Naive thymus-derived CD8-positive, alpha-beta T cell (primary cell): ENCODE results near the gene WDR18. TPM values are rescaled to one million over a fixed set of nuclear protein-coding genes. Genes with fewer than 3 reads are reported as not detected.

Source experiments
- polyA plus RNA-seq, 3 donors: library from polyadenylated mRNA; unstranded; fragments of 300-500 nt; fragmentation: Illumina TruSeq; gene quantifications; one replicate each; pipeline ENCODE4 v1.2.3, GENCODE V29; 2021
- total RNA-seq, 8 experiments: library from RNA in 2 of 8; stranded (reverse) in 2 of 8; gene quantifications; one replicate each; pipeline ENCODE4 v1.2.3 and lab custom pipeline; 2021 to 2026

Gene WDR18
- total and polyA plus RNA-seq, 5 experiments from 2014 or later = 50.6 to 72.7 (median 54.1) TPM

Other genes with a start within 250 kb of the WDR18 start
- gene MISP, start 233.2 kb upstream of the WDR18 start, total RNA-seq = not detected
- gene MISP, start 233.2 kb upstream of the WDR18 start, polyA plus RNA-seq = not detected
- gene PTBP1, start 186.9 kb upstream of the WDR18 start, total RNA-seq = 100 to 1,000 TPM; 321 to 323 TPM
- gene PTBP1, start 186.9 kb upstream of the WDR18 start, polyA plus RNA-seq = 100 to 1,000 TPM; 110 to 190 (median 110) TPM
- gene PLPPR3, start 162.4 kb upstream of the WDR18 start, total RNA-seq = not detected
- not detected for gene PLPPR3, start 162.4 kb upstream of the WDR18 start, polyA plus RNA-seq
- gene AZU1, start 156.5 kb upstream of the WDR18 start, total RNA-seq = under 1 TPM; 0.21 to 0.36 TPM
- not detected for gene AZU1, start 156.5 kb upstream of the WDR18 start, polyA plus RNA-seq
- not detected for gene PRTN3, start 143.3 kb upstream of the WDR18 start, total RNA-seq
- gene PRTN3, start 143.3 kb upstream of the WDR18 start, polyA plus RNA-seq = not detected
- gene ELANE, start 132.0 kb upstream of the WDR18 start, total RNA-seq = not detected
- not detected for gene ELANE, start 132.0 kb upstream of the WDR18 start, polyA plus RNA-seq
- 1 to 10 TPM; 2.4 to 3.9 TPM for gene CFD, start 124.7 kb upstream of the WDR18 start, total RNA-seq
- 1 to 10 TPM; 3.6 to 10.0 (median 4.3) TPM for gene CFD, start 124.7 kb upstream of the WDR18 start, polyA plus RNA-seq
- 10 to 100 TPM; 65.9 to 68.8 TPM for gene MED16, start 91.2 kb upstream of the WDR18 start, total RNA-seq
- 100 to 1,000 TPM in 1 of 3 donors, 10 to 100 TPM in 2; 54.3 to 117 (median 72.4) TPM for gene MED16, start 91.2 kb upstream of the WDR18 start, polyA plus RNA-seq
- gene RNU6-9, start 90.9 kb upstream of the WDR18 start, total RNA-seq = not detected
- not detected for gene RNU6-9, start 90.9 kb upstream of the WDR18 start, polyA plus RNA-seq
- gene R3HDM4, start 71.1 kb upstream of the WDR18 start, total RNA-seq = 100 to 1,000 TPM; 179 to 184 TPM
- 100 to 1,000 TPM; 137 to 238 (median 182) TPM for gene R3HDM4, start 71.1 kb upstream of the WDR18 start, polyA plus RNA-seq
- 1 to 10 TPM; 1.4 to 2.6 TPM for gene KISS1R, start 67.0 kb upstream of the WDR18 start, total RNA-seq
- gene KISS1R, start 67.0 kb upstream of the WDR18 start, polyA plus RNA-seq = under 1 TPM; 0.18 to 0.58 (median 0.52) TPM
- 1 to 10 TPM; 3.5 to 5.0 TPM for gene ARID3A, start 58.3 kb upstream of the WDR18 start, total RNA-seq
- gene ARID3A, start 58.3 kb upstream of the WDR18 start, polyA plus RNA-seq = under 1 TPM; 0.09 to 0.58 (median 0.16) TPM
- gene GRIN3B, start 16.1 kb downstream of the WDR18 start, total RNA-seq = not detected
- gene GRIN3B, start 16.1 kb downstream of the WDR18 start, polyA plus RNA-seq = not detected
- 100 to 1,000 TPM; 331 to 365 TPM for gene TMEM259, start 36.8 kb downstream of the WDR18 start, total RNA-seq
- gene TMEM259, start 36.8 kb downstream of the WDR18 start, polyA plus RNA-seq = 10 to 100 TPM; 37.9 to 77.0 (median 52.0) TPM
- not detected for gene RNU6-2, start 37.2 kb downstream of the WDR18 start, total RNA-seq
- gene RNU6-2, start 37.2 kb downstream of the WDR18 start, polyA plus RNA-seq = not detected
- gene CNN2, start 42.3 kb downstream of the WDR18 start, total RNA-seq = 100 to 1,000 TPM; 211 to 216 TPM
- gene CNN2, start 42.3 kb downstream of the WDR18 start, polyA plus RNA-seq = 100 to 1,000 TPM; 498 to 693 (median 515) TPM
- 100 to 1,000 TPM; 221 to 232 TPM for gene ABCA7, start 55.8 kb downstream of the WDR18 start, total RNA-seq
- gene ABCA7, start 55.8 kb downstream of the WDR18 start, polyA plus RNA-seq = 10 to 100 TPM in 1 of 3 donors, 1 to 10 TPM in 2; 4.2 to 14.4 (median 8.7) TPM
- 1,000 to 10,000 TPM; 1,025 to 1,060 TPM for gene ARHGAP45, start 82.8 kb downstream of the WDR18 start, total RNA-seq
- 100 to 1,000 TPM; 261 to 681 (median 358) TPM for gene ARHGAP45, start 82.8 kb downstream of the WDR18 start, polyA plus RNA-seq
- 10 to 100 TPM; 88.0 to 95.3 TPM for gene POLR2E, start 111.0 kb downstream of the WDR18 start, total RNA-seq
- 100 to 1,000 TPM; 159 to 233 (median 187) TPM for gene POLR2E, start 111.0 kb downstream of the WDR18 start, polyA plus RNA-seq
- 100 to 1,000 TPM; 207 to 225 TPM for gene GPX4, start 119.6 kb downstream of the WDR18 start, total RNA-seq
- 100 to 1,000 TPM; 370 to 465 (median 405) TPM for gene GPX4, start 119.6 kb downstream of the WDR18 start, polyA plus RNA-seq
- gene SBNO2, start 189.9 kb downstream of the WDR18 start, total RNA-seq = 10 to 100 TPM; 69.7 to 82.4 TPM
- 1 to 10 TPM in 2 of 3 donors, under 1 TPM in 1; 0.68 to 2.3 (median 1.0) TPM for gene SBNO2, start 189.9 kb downstream of the WDR18 start, polyA plus RNA-seq
- 10 to 100 TPM; 91.5 to 96.0 TPM for gene STK11, start 221.4 kb downstream of the WDR18 start, total RNA-seq
- gene STK11, start 221.4 kb downstream of the WDR18 start, polyA plus RNA-seq = 10 to 100 TPM; 12.3 to 43.9 (median 20.3) TPM